ENCODE measurements around the gene CNTNAP2. TPM values are rescaled to one million over a fixed set of nuclear protein-coding genes. Genes with fewer than 3 reads are reported as not detected.

The CNTNAP2 gene
- total RNA-seq, 1 donor from 2014 or later = 5.4 TPM

DNA sequence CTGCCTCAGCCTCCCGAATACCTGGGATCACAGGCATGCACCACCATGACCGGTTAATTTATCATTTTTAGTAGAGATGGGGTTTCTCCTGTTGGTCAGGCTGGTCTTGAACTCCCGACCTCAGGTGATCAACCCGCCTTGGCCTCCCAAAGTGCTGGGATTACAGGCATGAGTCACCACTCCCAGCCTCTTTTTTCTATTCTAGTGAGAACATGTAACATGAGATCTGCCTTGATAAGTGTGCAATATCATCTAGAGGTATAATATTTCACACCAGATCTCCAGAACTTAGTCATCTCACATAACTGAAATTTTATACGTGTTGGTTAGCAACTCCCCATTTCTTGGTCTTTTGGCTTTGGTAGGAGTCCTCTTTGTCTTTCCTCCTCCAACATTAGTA is 656.9 kb downstream of the CNTNAP2 start:
- H3K27ac Mint-ChIP-seq (ENCODE audit: unreplicated experiment) = no peak overlapping the region
- H3K4me1 Mint-ChIP-seq (ENCODE audit: unreplicated experiment) = no peaks in the 10 kb centered on the region
- H3K9me3 Mint-ChIP-seq (ENCODE audit: unreplicated experiment) = peaks cover 6% of the 10 kb centered on the region
- no peak for DNase-seq (ENCODE audit: low spot score)
- no peak overlapping the region for H3K4me3 Mint-ChIP-seq (ENCODE audit: unreplicated experiment)
- H3K36me3 Mint-ChIP-seq (ENCODE audit: low read depth, unreplicated experiment) = peaks cover 4% of the 10 kb centered on the region
- TF ChIP-seq, protein P1, sequence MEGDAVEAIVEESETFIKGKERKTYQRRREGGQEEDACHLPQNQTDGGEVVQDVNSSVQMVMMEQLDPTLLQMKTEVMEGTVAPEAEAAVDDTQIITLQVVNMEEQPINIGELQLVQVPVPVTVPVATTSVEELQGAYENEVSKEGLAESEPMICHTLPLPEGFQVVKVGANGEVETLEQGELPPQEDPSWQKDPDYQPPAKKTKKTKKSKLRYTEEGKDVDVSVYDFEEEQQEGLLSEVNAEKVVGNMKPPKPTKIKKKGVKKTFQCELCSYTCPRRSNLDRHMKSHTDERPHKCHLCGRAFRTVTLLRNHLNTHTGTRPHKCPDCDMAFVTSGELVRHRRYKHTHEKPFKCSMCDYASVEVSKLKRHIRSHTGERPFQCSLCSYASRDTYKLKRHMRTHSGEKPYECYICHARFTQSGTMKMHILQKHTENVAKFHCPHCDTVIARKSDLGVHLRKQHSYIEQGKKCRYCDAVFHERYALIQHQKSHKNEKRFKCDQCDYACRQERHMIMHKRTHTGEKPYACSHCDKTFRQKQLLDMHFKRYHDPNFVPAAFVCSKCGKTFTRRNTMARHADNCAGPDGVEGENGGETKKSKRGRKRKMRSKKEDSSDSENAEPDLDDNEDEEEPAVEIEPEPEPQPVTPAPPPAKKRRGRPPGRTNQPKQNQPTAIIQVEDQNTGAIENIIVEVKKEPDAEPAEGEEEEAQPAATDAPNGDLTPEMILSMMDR (IDR thresholded peaks at IDR 0.05; ENCODE audit: unreplicated experiment) = no peak
- no peaks in the 10 kb centered on the region for H3K27me3 Mint-ChIP-seq (ENCODE audit: unreplicated experiment)

DNA sequence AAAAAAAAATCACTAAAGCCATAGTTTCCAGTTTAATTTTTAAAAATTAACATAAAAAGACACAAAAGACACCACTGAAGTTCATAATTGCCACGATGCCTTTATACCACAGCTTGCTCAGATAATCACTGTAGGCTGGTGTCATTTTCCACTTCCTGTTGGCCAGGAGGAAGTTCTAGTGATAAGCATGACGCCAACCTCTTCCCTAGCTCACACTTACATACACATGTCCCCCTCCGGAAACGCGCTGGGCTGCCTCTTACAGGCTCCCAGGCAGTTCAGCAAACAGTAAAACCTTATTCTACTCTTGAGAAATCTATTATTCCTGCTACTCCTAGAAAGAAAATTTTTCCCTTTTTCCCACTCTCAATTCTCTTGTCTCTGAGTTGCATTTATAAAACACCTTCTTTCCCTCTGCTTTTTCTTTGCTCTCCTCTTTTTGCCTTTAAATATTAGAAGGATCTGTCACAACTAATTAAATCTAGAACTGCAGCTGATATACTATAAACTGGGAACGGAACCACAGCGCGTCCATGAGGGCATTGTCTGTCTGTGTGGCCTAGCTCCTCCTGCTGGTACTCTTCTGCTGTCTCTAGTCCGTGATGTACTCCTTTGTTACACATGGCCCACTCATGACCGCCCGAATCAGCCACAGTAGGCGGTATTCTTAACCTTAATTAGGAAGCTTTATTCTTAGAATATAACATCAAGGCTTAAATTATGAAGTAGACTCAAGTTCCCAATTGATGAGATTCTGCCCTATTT is 664.9 kb downstream of the CNTNAP2 start:
- no peak for DNase-seq (ENCODE audit: low spot score)
- Mint-ChIP-seq H3K4me1 (ENCODE audit: unreplicated experiment) (peaks cover 3% of the 10 kb centered on the region), H3K4me3 (ENCODE audit: unreplicated experiment) (no peak overlapping the region), H3K9me3 (ENCODE audit: unreplicated experiment) (no peaks in the 10 kb centered on the region), H3K27me3 (ENCODE audit: unreplicated experiment) (peaks cover 4% of the 10 kb centered on the region), H3K36me3 (ENCODE audit: low read depth, unreplicated experiment) (no peaks in the 10 kb centered on the region), H3K27ac (ENCODE audit: unreplicated experiment) (no peak overlapping the region)
- TF ChIP-seq, protein P1 (IDR thresholded peaks at IDR 0.05; ENCODE audit: unreplicated experiment) = no peak

DNA sequence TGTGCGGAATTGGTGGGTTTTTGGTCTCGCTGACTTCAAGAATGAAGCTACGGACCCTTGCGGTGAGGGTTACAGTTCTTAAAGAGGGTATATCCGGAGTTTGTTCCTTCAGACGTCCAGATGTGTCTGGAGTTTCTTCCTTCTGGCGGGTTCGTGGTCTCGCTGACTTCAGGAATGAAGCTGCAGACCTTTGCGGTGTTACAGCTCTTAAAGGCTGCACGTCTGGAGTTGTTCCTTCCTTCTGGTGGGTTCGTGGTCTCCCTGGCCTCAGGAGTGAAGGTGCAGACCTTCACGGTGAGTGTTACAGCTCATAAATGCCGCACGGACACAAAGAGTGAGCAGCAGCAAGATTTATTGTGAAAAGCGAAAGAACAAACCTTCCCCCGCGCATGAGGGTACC is 670.7 kb downstream of the CNTNAP2 start:
- no peaks in the 10 kb centered on the region for H3K27me3 Mint-ChIP-seq (ENCODE audit: unreplicated experiment)

DNA sequence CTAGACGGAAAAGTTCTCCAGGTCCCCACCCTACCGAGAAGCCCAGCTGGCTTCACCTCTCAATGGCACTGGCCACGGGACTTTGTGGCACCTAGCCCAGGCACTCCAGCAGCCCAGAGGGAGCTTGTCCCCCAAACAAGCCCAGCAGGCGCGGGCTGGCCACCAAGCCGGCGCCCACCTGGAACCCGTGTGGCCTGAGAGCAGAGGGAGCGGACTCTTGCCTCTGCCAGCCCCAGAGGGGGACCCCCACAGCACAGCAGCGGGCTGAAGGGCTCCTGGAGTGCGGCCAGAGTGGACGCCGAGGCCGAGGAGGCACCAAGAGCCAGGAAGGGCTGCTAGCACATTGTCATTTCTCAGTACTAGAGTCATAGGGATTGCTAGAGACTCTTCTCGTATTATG is 671.4 kb downstream of the CNTNAP2 start:
- no peak overlapping the region for H3K4me3 Mint-ChIP-seq (ENCODE audit: unreplicated experiment)
- H3K36me3 Mint-ChIP-seq (ENCODE audit: low read depth, unreplicated experiment) = no peaks in the 10 kb centered on the region
- no peaks in the 10 kb centered on the region for H3K27me3 Mint-ChIP-seq (ENCODE audit: unreplicated experiment)
- DNase-seq (ENCODE audit: low spot score) = no peak
- H3K9me3 Mint-ChIP-seq (ENCODE audit: unreplicated experiment) = no peaks in the 10 kb centered on the region
- no peaks in the 10 kb centered on the region for H3K4me1 Mint-ChIP-seq (ENCODE audit: unreplicated experiment)
- no peak overlapping the region for H3K27ac Mint-ChIP-seq (ENCODE audit: unreplicated experiment)
- TF ChIP-seq, protein P1 (IDR thresholded peaks at IDR 0.05; ENCODE audit: unreplicated experiment) = no peak

More for the DNA sequence above, 670.7 kb downstream of the CNTNAP2 start:
- TF ChIP-seq, protein P1 (IDR thresholded peaks at IDR 0.05; ENCODE audit: unreplicated experiment) = no peak
- Mint-ChIP-seq H3K4me1 (ENCODE audit: unreplicated experiment) (no peaks in the 10 kb centered on the region), H3K4me3 (ENCODE audit: unreplicated experiment) (no peak overlapping the region), H3K9me3 (ENCODE audit: unreplicated experiment) (no peaks in the 10 kb centered on the region), H3K36me3 (ENCODE audit: low read depth, unreplicated experiment) (no peaks in the 10 kb centered on the region), H3K27ac (ENCODE audit: unreplicated experiment) (no peak overlapping the region)
- DNase-seq (ENCODE audit: low spot score) = no peak
